IPS-15b (cell line): Measurements from ENCODE around the gene AS3MT.
A peak's percentile ranks its signal among the peaks of the same experiment; 100 is the strongest.

Experiments used
- H3K27me3 ChIP-seq: one replicate; pipeline ENCODE4 v1.6.1; 2013; ENCODE audit warnings: low read length; ENCODE audit not compliant: control insufficient read depth, insufficient read depth
- H3K36me3 ChIP-seq: one replicate; pipeline ENCODE4 v1.6.1; 2013; ENCODE audit warnings: low read length; ENCODE audit not compliant: control insufficient read depth, insufficient read depth
- H3K4me1 ChIP-seq: one replicate; pipeline ENCODE4 v1.6.1; 2013; ENCODE audit warnings: mild to moderate bottlenecking, low read length; ENCODE audit not compliant: control insufficient read depth, insufficient read depth
- H3K4me3 ChIP-seq: one replicate; pipeline ENCODE4 v1.5.1; 2013; ENCODE audit warnings: low read depth, low read length
- H3K9ac ChIP-seq: one replicate; pipeline ENCODE4 v1.6.1; 2013; ENCODE audit warnings: low read depth, mild to moderate bottlenecking, low read length
- H3K9me3 ChIP-seq: one replicate; pipeline ENCODE4 v1.6.1; 2013; ENCODE audit warnings: mild to moderate bottlenecking, low read length; ENCODE audit not compliant: control insufficient read depth, insufficient read depth

Gene AS3MT

DNA sequence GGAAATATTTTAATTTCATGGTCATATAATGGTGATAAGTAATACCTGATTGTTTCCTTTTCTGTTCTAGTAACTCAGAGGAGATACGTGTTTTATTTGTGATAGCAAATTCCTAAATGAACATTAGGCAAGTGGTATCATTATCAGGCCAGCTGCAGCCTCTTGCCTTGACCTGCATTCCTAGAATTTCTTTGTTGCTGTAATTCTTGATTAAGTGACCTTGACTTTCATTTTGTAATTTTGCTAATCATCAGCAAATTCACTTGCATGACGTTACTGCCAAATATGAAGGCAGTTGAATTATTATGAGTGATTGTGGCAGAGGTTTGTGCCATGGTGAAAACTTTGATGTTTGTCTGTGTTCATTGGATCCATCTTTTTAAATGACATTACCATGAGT is 5.6 kb upstream of the AS3MT start:
- no peaks in the 10 kb centered on the region for H3K27me3 ChIP-seq
- no peaks in the 10 kb centered on the region for H3K36me3 ChIP-seq
- no peak overlapping the region for H3K4me3 ChIP-seq
- peaks cover under 1% of the 10 kb centered on the region for H3K4me1 ChIP-seq
- H3K9ac ChIP-seq, result no peak overlapping the region
- H3K9me3 ChIP-seq, result no peaks in the 10 kb centered on the region

DNA sequence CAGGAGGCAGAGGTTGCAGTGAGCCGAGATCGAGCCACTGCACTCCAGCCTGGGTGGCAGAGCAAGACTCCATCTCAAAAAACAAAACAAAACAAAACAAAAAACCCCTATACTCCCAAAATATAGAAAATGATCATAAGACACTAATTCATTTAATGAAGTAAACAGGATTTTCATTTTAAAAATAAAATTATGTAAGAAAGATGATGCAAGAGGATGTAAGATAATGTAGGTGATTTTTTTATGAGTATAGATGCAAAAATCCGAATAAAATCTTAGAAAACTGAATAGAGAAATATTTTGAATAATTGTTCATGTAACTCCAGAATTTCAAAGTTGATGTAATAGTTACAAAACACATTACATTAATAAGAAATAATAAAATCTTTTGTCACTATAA is 3.6 kb upstream of the AS3MT start:
- H3K4me1 ChIP-seq, result peaks cover 7% of the 10 kb centered on the region
- H3K4me3 ChIP-seq, result no peak overlapping the region
- H3K36me3 ChIP-seq, result no peaks in the 10 kb centered on the region
- no peak overlapping the region for H3K9ac ChIP-seq
- no peaks in the 10 kb centered on the region for H3K27me3 ChIP-seq
- H3K9me3 ChIP-seq, result no peaks in the 10 kb centered on the region

DNA sequence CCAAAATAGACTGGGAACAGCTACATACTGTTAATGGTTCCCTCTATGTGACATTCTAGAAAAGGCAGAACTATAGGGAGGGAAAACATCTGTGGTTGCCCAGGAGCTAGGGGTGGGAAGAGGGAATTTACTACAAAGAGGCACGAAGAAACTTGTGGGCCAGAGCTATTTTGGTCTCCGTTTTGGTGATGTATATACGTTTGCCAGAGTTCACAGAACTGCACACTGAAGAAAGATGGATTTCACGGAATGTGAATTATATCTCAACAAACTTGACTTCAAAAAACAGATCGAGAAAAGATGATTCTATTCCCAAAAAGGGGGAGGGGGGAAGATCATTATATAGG is 386 bp upstream of the AS3MT start:
- H3K9me3 ChIP-seq, result no peaks in the 10 kb centered on the region
- peak overlapping the region; percentile 62 for H3K4me3 ChIP-seq
- H3K9ac ChIP-seq, result no peak overlapping the region
- H3K27me3 ChIP-seq, result no peaks in the 10 kb centered on the region
- H3K4me1 ChIP-seq, result peaks cover 7% of the 10 kb centered on the region
- no peaks in the 10 kb centered on the region for H3K36me3 ChIP-seq

DNA sequence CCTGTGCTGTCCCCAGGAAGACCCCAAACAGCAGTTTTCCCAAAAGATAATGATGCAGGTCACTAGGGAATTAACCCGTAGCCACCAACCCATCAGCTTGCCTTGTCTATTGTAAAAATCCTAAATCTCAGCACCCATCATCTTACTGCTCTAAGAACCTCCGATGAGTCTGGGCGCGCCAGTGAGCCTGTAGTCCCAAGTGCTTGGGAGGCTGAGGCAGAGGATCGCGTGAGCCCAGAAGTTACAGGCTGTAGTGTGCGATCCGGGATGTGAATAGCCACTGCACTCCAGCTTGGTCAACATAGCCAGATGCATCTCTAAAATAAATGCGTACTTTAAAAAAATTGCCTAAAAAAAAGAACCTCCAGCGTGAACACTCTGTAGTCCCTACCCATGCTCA is 951 bp downstream of the AS3MT start:
- peak overlapping the region; percentile 86 for H3K4me3 ChIP-seq
- no peaks in the 10 kb centered on the region for H3K36me3 ChIP-seq
- no peaks in the 10 kb centered on the region for H3K27me3 ChIP-seq
- H3K9ac ChIP-seq, result peak overlapping the region; percentile 82
- H3K4me1 ChIP-seq, result peaks cover 7% of the 10 kb centered on the region
- no peaks in the 10 kb centered on the region for H3K9me3 ChIP-seq

DNA sequence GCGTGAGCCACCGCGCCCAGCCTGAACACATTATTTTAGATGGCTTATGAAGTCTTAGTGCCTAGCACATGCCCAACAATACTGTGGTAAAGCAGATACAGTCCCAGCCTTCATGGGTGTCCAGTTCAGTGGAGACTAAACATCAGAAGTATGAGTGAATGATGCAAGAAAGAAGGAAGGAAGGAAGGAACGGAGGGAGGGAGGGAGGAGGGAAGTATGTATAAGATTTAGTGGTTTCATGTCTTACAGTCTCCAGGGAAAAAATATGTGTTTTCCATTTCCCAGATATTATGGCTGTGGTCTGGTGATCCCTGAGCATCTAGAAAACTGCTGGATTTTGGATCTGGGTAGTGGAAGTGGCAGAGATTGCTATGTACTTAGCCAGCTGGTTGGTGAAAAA is 2.9 kb downstream of the AS3MT start:
- H3K27me3 ChIP-seq, result no peaks in the 10 kb centered on the region
- H3K9ac ChIP-seq, result no peak overlapping the region
- no peak overlapping the region for H3K4me3 ChIP-seq
- no peaks in the 10 kb centered on the region for H3K36me3 ChIP-seq
- no peaks in the 10 kb centered on the region for H3K9me3 ChIP-seq
- peaks cover 7% of the 10 kb centered on the region for H3K4me1 ChIP-seq

DNA sequence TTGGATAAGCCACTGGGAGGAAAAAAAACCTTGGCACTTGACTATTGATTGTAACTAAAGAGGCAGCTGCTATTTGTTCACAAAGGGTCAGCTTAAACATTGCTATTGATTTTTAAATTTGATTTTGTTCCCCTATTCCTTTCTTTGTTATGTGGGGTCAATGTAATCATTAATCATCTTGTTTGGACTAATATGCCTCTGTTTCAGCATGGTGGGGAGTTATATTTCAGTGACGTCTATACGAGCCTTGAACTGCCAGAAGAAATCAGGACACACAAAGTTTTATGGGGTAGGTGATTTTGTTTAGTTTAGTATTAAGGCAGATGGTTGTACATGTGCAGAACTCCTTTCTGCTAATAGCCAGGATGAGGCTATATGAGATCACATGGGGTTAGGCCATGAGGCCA is 7.5 kb downstream of the AS3MT start:
- Histone ChIP-seq H3K27me3 (no peaks in the 10 kb centered on the region), H3K9me3 (no peaks in the 10 kb centered on the region), H3K9ac (no peak overlapping the region), H3K4me1 (no peaks in the 10 kb centered on the region), H3K36me3 (no peaks in the 10 kb centered on the region), H3K4me3 (no peak overlapping the region)

DNA sequence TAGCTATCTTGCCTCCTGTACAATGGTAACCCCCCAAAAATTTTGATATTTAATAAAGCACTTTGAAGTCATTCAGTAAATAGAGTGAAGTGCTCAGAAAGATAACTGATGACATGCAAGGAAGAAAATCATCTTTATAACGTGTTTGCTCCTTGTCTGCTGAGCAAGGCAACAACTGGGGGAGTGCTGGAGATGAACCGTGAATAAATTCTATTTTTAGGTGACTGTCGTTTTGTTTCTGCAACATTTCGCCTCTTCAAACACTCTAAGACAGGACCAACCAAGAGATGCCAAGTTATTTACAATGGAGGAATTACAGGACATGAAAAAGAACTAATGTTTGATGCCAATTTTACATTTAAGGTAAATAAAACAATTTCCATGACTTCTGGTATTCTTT is 9.4 kb downstream of the AS3MT start:
- Histone ChIP-seq H3K9me3 (no peaks in the 10 kb centered on the region), H3K36me3 (no peaks in the 10 kb centered on the region), H3K27me3 (no peaks in the 10 kb centered on the region), H3K9ac (no peak overlapping the region), H3K4me3 (no peak overlapping the region), H3K4me1 (no peaks in the 10 kb centered on the region)

DNA sequence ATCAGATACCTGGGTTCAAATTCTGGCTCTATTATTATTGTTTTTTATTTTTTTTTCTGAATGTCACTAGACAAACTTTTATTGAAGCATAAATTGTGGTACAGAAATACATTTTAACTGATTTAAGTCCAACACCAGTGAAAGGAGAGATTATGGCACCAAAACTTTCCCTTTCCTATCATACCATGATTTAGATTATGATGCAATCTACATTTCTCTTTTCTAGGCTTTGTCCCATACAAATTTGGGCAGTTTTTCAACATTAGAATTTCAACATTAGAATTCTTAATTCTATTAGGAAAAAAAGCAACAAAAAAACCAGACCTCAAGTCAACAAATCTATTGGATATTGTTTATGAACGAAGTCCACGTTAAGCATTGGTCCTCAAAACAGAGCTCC is 11.0 kb downstream of the AS3MT start:
- no peak overlapping the region for H3K4me3 ChIP-seq
- no peaks in the 10 kb centered on the region for H3K4me1 ChIP-seq
- no peaks in the 10 kb centered on the region for H3K27me3 ChIP-seq
- no peaks in the 10 kb centered on the region for H3K9me3 ChIP-seq
- no peaks in the 10 kb centered on the region for H3K36me3 ChIP-seq
- no peak overlapping the region for H3K9ac ChIP-seq

DNA sequence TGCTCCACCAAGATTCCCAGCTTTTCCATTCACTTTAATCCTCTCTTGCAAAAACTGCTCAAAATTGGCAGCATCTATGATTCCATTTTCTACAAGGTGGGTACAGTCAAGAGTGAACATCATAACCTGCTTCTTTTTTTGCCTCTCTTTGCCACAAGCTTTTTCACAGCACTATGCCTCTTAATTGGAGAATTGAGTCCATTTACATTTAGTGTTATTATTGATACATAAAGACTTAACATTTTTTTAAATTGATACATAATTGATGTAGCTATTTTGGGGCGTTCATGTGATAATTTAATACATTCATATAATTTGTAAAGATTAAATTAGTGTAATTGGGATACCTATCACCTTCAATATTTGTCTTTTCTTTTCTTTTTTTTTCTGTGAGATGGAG is 18.8 kb downstream of the AS3MT start:
- Histone ChIP-seq H3K9ac (no peak overlapping the region), H3K9me3 (no peaks in the 10 kb centered on the region), H3K27me3 (no peaks in the 10 kb centered on the region), H3K36me3 (no peaks in the 10 kb centered on the region), H3K4me3 (no peak overlapping the region), H3K4me1 (no peaks in the 10 kb centered on the region)

DNA sequence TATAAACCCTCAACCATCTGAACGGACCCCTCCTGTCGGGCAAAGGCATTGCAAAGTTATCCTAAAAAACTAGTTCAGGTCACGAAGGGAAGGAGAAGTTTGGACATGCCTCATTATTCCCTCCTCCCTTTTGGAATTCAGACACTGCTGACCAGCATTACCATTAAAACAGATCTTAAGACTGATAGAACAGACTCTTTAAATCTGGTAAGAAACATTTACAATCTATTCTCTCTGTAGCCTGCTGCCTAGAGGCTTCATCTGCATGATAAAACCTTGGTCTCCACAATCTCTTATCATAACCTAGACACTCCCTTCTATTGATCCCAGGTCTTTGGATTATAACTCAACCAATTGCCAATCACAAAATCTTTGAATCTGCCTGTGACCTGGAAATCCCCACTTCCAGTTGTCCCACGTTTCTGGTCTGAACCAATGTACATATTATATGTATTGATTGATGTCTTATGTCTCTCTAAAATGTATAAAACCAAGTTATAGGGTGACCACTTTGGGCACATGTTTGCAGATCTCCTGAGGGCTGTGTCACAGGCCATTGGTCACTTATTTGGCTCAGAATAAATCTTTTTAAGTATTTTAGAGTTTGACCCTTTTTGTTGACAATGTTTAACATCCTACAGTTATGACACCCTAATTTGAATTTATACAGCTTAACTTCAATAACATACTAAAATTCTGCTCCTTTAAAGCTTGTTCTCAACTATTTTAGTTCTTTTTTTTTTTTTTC is 25.4 kb downstream of the AS3MT start:
- no peaks in the 10 kb centered on the region for H3K9me3 ChIP-seq
- no peaks in the 10 kb centered on the region for H3K27me3 ChIP-seq
- peaks cover 2% of the 10 kb centered on the region for H3K4me1 ChIP-seq
- no peak overlapping the region for H3K4me3 ChIP-seq
- H3K36me3 ChIP-seq, result no peaks in the 10 kb centered on the region
- no peak overlapping the region for H3K9ac ChIP-seq

DNA sequence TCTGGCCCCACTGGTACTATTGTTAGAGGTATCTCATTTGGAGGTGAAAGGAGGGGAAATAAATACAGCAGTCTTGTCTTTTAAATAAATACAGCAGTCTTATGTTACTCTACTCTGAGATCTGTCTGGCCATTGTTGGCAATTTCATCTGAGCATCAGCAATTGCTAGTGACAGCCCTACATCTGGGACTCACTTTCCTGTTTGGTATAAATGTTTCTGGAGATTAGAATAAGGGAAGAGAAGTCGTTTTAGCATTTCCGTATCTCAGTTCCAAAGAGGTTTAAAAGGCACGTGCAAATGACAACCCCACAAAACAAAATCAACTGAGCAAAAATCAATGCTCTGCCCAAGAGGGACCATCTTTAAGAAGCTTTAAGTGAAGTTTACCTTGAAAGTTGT is 30.7 kb downstream of the AS3MT start:
- Histone ChIP-seq H3K36me3 (no peaks in the 10 kb centered on the region), H3K9me3 (no peaks in the 10 kb centered on the region), H3K9ac (no peak overlapping the region), H3K27me3 (no peaks in the 10 kb centered on the region), H3K4me3 (no peak overlapping the region), H3K4me1 (no peaks in the 10 kb centered on the region)

DNA sequence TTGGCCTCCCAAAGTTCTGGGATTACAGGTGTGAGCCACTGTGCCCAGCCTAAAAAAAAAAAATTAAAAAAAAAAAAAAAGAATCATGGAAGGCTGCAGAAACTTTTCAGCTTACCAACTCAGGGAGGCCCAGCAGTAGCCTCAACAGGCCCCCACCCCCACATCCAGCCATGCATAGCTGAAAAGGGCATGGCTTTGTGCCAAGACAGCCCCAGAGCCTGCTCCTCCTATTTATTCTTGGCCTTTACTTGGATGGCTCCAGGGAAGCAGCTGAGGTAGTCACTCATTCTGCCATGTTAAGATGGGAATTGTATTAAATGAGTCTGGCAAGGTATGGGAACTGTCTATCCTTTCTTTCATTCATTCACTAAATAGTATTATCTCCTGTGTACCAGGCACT is 35.1 kb downstream of the AS3MT start:
- Histone ChIP-seq H3K27me3 (no peaks in the 10 kb centered on the region), H3K9ac (no peak overlapping the region), H3K36me3 (no peaks in the 10 kb centered on the region), H3K4me1 (no peaks in the 10 kb centered on the region), H3K9me3 (no peaks in the 10 kb centered on the region), H3K4me3 (no peak overlapping the region)
